SK-N-SH (cell line): ENCODE results near the gene WNK2. TPM values are rescaled to one million over a fixed set of nuclear protein-coding genes. Genes with fewer than 3 reads are reported as not detected.

Experiments
- CTCF ChIA-PET: fragments of 300-600, 350-600 bp; formaldehyde crosslinking; extraction: SDS; loops from one replicate; lab custom pipeline; 2021; lab: Yijun Ruan, JAX
- POLR2A ChIA-PET: fragments of 350-600 bp; sonication (Branson Sonifier 250); formaldehyde crosslinking; extraction: SDS; loops from one replicate; lab custom pipeline; 2020; ENCODE audit warnings: antibody characterized with exemption, inconsistent platforms; lab: Yijun Ruan, JAX
- DNase-seq: peaks from one replicate; pipeline ENCODE4 v3.0.0; 2012
- H2AFZ ChIP-seq: fragments of 200-600 bp; sonication (generic); 2 replicates; pipeline ENCODE4 v1.8.1; 2016; ENCODE audit warnings: antibody characterized with exemption, mild to moderate bottlenecking, low read depth
- H3F3A ChIP-seq: fragments of 200-600 bp; sonication (generic); replicated peaks from 2 replicates; pipeline ENCODE3; 2016; ENCODE audit warnings: antibody characterized with exemption, mild to moderate bottlenecking; ENCODE audit not compliant: insufficient read depth
- H3K27ac ChIP-seq, 2 experiments: fragments of 200-500 bp in 1 of 2; fragments of 200-600 bp in 1 of 2; sonication (Bioruptor generic) in 1 of 2; sonication (generic), shearing (Covaris generic) in 1 of 2; 2 replicates each; pipeline versions ENCODE4 v1.5.1 to v1.6.1; 2014 to 2016; ENCODE audit warnings: low read depth in 2 of 2, inconsistent platforms in 1 of 2, low read length in 1 of 2, mild to moderate bottlenecking in 1 of 2, mixed read lengths in 1 of 2
- H3K27me3 ChIP-seq: fragments of 200-600 bp; sonication (generic), shearing (Covaris generic); 2 replicates; pipeline ENCODE4 v1.6.1; 2016; ENCODE audit warnings: mixed run types; ENCODE audit not compliant: insufficient read depth
- H3K36me3 ChIP-seq, 2 experiments: fragments of 200-500 bp in 1 of 2; fragments of 200-600 bp in 1 of 2; sonication (Bioruptor generic) in 1 of 2; sonication (generic) in 1 of 2; replicated peaks in 1 of 2; 2 replicates each; pipeline versions ENCODE3 to v1.5.1; 2014 to 2016; ENCODE audit warnings: low read length in 1 of 2, mild to moderate bottlenecking in 1 of 2; ENCODE audit not compliant: insufficient read depth in 2 of 2, control insufficient read depth in 1 of 2
- H3K4me1 ChIP-seq, 2 experiments: fragments of 200-500 bp in 1 of 2; fragments of 200-600 bp in 1 of 2; sonication (Bioruptor generic) in 1 of 2; sonication (generic), shearing (Covaris generic) in 1 of 2; 2 replicates each; pipeline versions ENCODE4 v1.5.1 to v1.6.1; 2014 to 2016; ENCODE audit warnings: low read depth in 1 of 2, low read length in 1 of 2, mixed run types in 1 of 2; ENCODE audit not compliant: insufficient read depth in 2 of 2, control insufficient read depth in 1 of 2
- H3K4me2 ChIP-seq: fragments of 200-600 bp; sonication (generic), shearing (Covaris generic); 2 replicates; pipeline ENCODE4 v1.6.1; 2017; ENCODE audit warnings: mixed run types
- H3K4me3 ChIP-seq, 2 experiments: fragments of 200-500 bp in 1 of 2; fragments of 200-600 bp in 1 of 2; sonication (Bioruptor generic) in 1 of 2; sonication (generic), shearing (Covaris generic) in 1 of 2; 2 replicates each; pipeline versions ENCODE4 v1.5.1 to v1.8.1; 2014 to 2016; ENCODE audit warnings: low read depth in 2 of 2, inconsistent platforms in 1 of 2, low read length in 1 of 2, mild to moderate bottlenecking in 1 of 2, mixed read lengths in 1 of 2, moderate library complexity in 1 of 2
- H3K79me2 ChIP-seq: fragments of 200-600 bp; sonication (generic); 2 replicates; pipeline ENCODE4 v1.8.1; 2017; ENCODE audit warnings: mild to moderate bottlenecking; ENCODE audit not compliant: insufficient read depth
- H3K9ac ChIP-seq: fragments of 200-600 bp; sonication (generic); 2 replicates; pipeline ENCODE4 v1.6.1; 2017; ENCODE audit warnings: mixed run types
- H3K9me2 ChIP-seq: fragments of 200-600 bp; sonication (generic); 2 replicates; pipeline ENCODE4 v1.6.1; 2017; ENCODE audit warnings: mixed run types
- H3K9me3 ChIP-seq: fragments of 200-600 bp; sonication (generic); 2 replicates; pipeline ENCODE4 v1.6.1; 2017; ENCODE audit warnings: mixed run types, mild to moderate bottlenecking, moderate library complexity
- H4K20me1 ChIP-seq: fragments of 200-600 bp; sonication (generic); 2 replicates; pipeline ENCODE4 v1.6.1; 2017; ENCODE audit warnings: mild to moderate bottlenecking, mixed run types; ENCODE audit not compliant: insufficient read depth
- CTCF ChIP-seq: fragments of 200-600 bp; sonication (generic); IDR thresholded peaks from 2 replicates; pipeline ENCODE4 v1.6.1; 2017; ENCODE audit warnings: antibody characterized with exemption, mild to moderate bottlenecking, moderate library complexity
- ELF1 ChIP-seq: IDR thresholded peaks from 2 replicates; pipeline ENCODE4 v1.4.0; 2012
- FOSL2 ChIP-seq: IDR thresholded peaks from 2 replicates; pipeline ENCODE4 v1.4.0; 2012; ENCODE audit warnings: low read depth, mild to moderate bottlenecking, moderate library complexity, borderline replicate concordance
- GATA2 ChIP-seq: sonication (generic); formaldehyde crosslinking; IDR thresholded peaks from 2 replicates; pipeline ENCODE4 v1.5.0; 2020; ENCODE audit warnings: mild to moderate bottlenecking, missing genetic modification reagents
- IRF3 ChIP-seq: fragments of 150-350 bp; IDR thresholded peaks from 2 replicates; pipeline ENCODE4 v1.6.1; 2016; ENCODE audit warnings: mild to moderate bottlenecking, low read depth, low read length
- MAX ChIP-seq: IDR thresholded peaks from 2 replicates; pipeline ENCODE4 v1.4.0; 2012; ENCODE audit warnings: low read depth
- PBX3 ChIP-seq: IDR thresholded peaks from 2 replicates; pipeline ENCODE4; 2012
- RCOR1 ChIP-seq: fragments of 150-350 bp; IDR thresholded peaks from 2 replicates; pipeline ENCODE4 v1.6.1; 2017; ENCODE audit warnings: antibody characterized with exemption, low read length
- RFX5 ChIP-seq: IDR thresholded peaks from 2 replicates; pipeline ENCODE4 v1.6.1; 2012; ENCODE audit warnings: mild to moderate bottlenecking, improper control_type of control experiment, low read length
- RXRA ChIP-seq: IDR thresholded peaks from 2 replicates; pipeline ENCODE4 v1.4.0; 2012; ENCODE audit warnings: low read depth, mild to moderate bottlenecking, borderline replicate concordance
- TAF1 ChIP-seq: IDR thresholded peaks from 2 replicates; pipeline ENCODE4 v1.6.1; 2012; ENCODE audit warnings: low read depth, mild to moderate bottlenecking, low read length, moderate library complexity, borderline replicate concordance
- YY1 ChIP-seq: IDR thresholded peaks from 2 replicates; pipeline ENCODE4 v1.4.0; 2012; ENCODE audit warnings: low read depth, mild to moderate bottlenecking
- WGBS: methylation state at CpG from one replicate; pipeline ENCODE4 v1.1.6; 2017; ENCODE audit warnings: low lambda C conversion rate; 5-methylcytosine and 5-hydroxymethylcytosine counted together
- polyA plus RNA-seq, 3 experiments: library from polyadenylated mRNA; depleted of rRNA; stranded (reverse); fragments of >200 nt; gene quantifications; 2 replicates each; pipeline ENCODE4 v1.2.3, GENCODE V29; 2012

The WNK2 gene
- polyA plus RNA-seq, 1 of the 3 experiments (the other 2 are of a cell fraction) = 0.12 TPM

- no peaks in the 10 kb centered on the region for H4K20me1 ChIP-seq
- H3K4me1 ChIP-seq = peaks cover 0 to 8% of the 10 kb centered on the region in 2 experiments; a peak in 1 of 4 replicates
- DNase-seq = no peak
- H3K4me3 ChIP-seq = no peak overlapping the region
- no peak overlapping the region for H3K4me2 ChIP-seq
- H3K9me3 ChIP-seq = no peaks in the 10 kb centered on the region
- no peaks in the 10 kb centered on the region for H3K79me2 ChIP-seq
- H3K9me2 ChIP-seq = no peaks in the 10 kb centered on the region
- no peak overlapping the region for H3K27ac ChIP-seq
- ChIA-PET POLR2A (no interaction called here), CTCF (interaction anchor here (1.2 to 5.4 kb wide), 6 partner anchors 10 to 352 kb away, joined by 3 to 91 read pairs (median 6); no protein-coding TSS in a partner anchor)
- no peaks in the 10 kb centered on the region for H3F3A ChIP-seq
- no peaks in the 10 kb centered on the region for H3K36me3 ChIP-seq
- TF ChIP-seq RFX5 = no peak
- no peaks in the 10 kb centered on the region; the same call in 1 of the 2 replicates for H3K27me3 ChIP-seq
- no peak overlapping the region for H2AFZ ChIP-seq
- H3K9ac ChIP-seq = no peak overlapping the region
- 78% methylated on average over 3 of the region's 9 CpGs for WGBS
Observed at GRCh38 chr9:93306081-93306480, 122.1 kb downstream of the WNK2 start.

GRCh38 chr9:93306579-93307091 lies 122.7 kb downstream of the WNK2 start:
- H3K27ac ChIP-seq = no peak overlapping the region
- TF ChIP-seq IRF3 (no peak), ELF1 (no peak), RXRA (no peak), MAX (no peak)
- H3K4me2 ChIP-seq = no peak overlapping the region
- H3K9me3 ChIP-seq = no peaks in the 10 kb centered on the region
- H3K9ac ChIP-seq = no peak overlapping the region
- no peak overlapping the region for H2AFZ ChIP-seq
- no peaks in the 10 kb centered on the region for H3K9me2 ChIP-seq
- no peaks in the 10 kb centered on the region; the same call in 1 of the 2 replicates for H3K27me3 ChIP-seq
- H4K20me1 ChIP-seq = no peaks in the 10 kb centered on the region
- no peak overlapping the region for H3K4me3 ChIP-seq
- H3K79me2 ChIP-seq = no peaks in the 10 kb centered on the region
- ChIA-PET POLR2A (interaction anchor here (1.1 kb wide), 1 partner anchor 13 kb away, joined by 3 read pairs; no protein-coding TSS in a partner anchor), CTCF (interaction anchor here (1.2 to 2.1 kb wide), 2 partner anchors 9 to 129 kb away, joined by 3 to 15 read pairs; no protein-coding TSS in a partner anchor)
- H3K36me3 ChIP-seq = no peaks in the 10 kb centered on the region
- peak; percentile 23 for DNase-seq
- WGBS = 81% methylated on average over 35 of the region's 35 CpGs
- H3F3A ChIP-seq = no peaks in the 10 kb centered on the region
- peaks cover 0 to 7% of the 10 kb centered on the region in 2 experiments; a peak in 1 of 4 replicates for H3K4me1 ChIP-seq

- ChIA-PET POLR2A (interaction anchor here (1.1 kb wide), 1 partner anchor 12 kb away, joined by 3 read pairs; no protein-coding TSS in a partner anchor), CTCF (interaction anchor here (1.3 kb wide), 1 partner anchor 9 kb away, joined by 3 read pairs; no protein-coding TSS in a partner anchor)
- Histone ChIP-seq H2AFZ (no peak overlapping the region), H3K4me1 (no peaks in the 10 kb centered on the region; a peak in 1 of 4 replicates), H3K4me2 (no peak overlapping the region), H3K9me3 (no peaks in the 10 kb centered on the region), H3K79me2 (no peaks in the 10 kb centered on the region), H3F3A (no peaks in the 10 kb centered on the region), H3K9ac (no peak overlapping the region), H3K27me3 (no peaks in the 10 kb centered on the region; the same call in 1 of the 2 replicates), H3K27ac (no peak overlapping the region), H4K20me1 (no peaks in the 10 kb centered on the region), H3K36me3 (no peaks in the 10 kb centered on the region), H3K4me3 (no peak overlapping the region), H3K9me2 (no peaks in the 10 kb centered on the region)
- TF ChIP-seq PBX3 = no peak
- TF ChIP-seq GATA2 (CRISPR knock-in tag) = no peak
- TF ChIP-seq TAF1 = no peak
- no peak for TF ChIP-seq YY1
- TF ChIP-seq CTCF = no peak
- no peak for TF ChIP-seq IRF3
- no peak for TF ChIP-seq FOSL2
- no peak for TF ChIP-seq RCOR1
- 81% methylated on average over 18 of the region's 24 CpGs for WGBS
- no peak for DNase-seq
Observed at GRCh38 chr9:93307468-93308157, 123.7 kb downstream of the WNK2 start.
